Mammary epithelial cell (primary cell): ENCODE data around the gene SLC44A2.
"Not testable (repeated sequence)": the region's sequence is repeated elsewhere in the genome, so short reads cannot be mapped to it uniquely, and the experiment has no call there.

Experiments
- EZH2 ChIP-seq: IDR thresholded peaks from 2 replicates; pipeline ENCODE4 v1.6.1; 2012; ENCODE audit warnings: low read length, inconsistent platforms, borderline replicate concordance
- TF ChIP-seq, protein P1 (sequence below), 2 donors: IDR thresholded peaks in 1 of 2; conservative IDR thresholded peaks in 1 of 2; 2 replicates each; pipeline ENCODE4 v1.5.1; 2011 to 2012; ENCODE audit warnings: inconsistent platforms in 2 of 2, low read length in 2 of 2, mild to moderate bottlenecking in 2 of 2, control low read depth in 1 of 2, low read depth in 1 of 2; ENCODE audit not compliant: insufficient read depth in 1 of 2; ENCODE audit errors: extremely low read depth in 1 of 2

- TF ChIP-seq EZH2: not testable (repeated sequence)
- TF ChIP-seq, protein P1, sequence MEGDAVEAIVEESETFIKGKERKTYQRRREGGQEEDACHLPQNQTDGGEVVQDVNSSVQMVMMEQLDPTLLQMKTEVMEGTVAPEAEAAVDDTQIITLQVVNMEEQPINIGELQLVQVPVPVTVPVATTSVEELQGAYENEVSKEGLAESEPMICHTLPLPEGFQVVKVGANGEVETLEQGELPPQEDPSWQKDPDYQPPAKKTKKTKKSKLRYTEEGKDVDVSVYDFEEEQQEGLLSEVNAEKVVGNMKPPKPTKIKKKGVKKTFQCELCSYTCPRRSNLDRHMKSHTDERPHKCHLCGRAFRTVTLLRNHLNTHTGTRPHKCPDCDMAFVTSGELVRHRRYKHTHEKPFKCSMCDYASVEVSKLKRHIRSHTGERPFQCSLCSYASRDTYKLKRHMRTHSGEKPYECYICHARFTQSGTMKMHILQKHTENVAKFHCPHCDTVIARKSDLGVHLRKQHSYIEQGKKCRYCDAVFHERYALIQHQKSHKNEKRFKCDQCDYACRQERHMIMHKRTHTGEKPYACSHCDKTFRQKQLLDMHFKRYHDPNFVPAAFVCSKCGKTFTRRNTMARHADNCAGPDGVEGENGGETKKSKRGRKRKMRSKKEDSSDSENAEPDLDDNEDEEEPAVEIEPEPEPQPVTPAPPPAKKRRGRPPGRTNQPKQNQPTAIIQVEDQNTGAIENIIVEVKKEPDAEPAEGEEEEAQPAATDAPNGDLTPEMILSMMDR (conservative IDR thresholded peaks at IDR 0.05 in 1 of 2, IDR thresholded peaks at IDR 0.05 in 1 of 2; ENCODE audit: extremely low read depth in 1 of 2, insufficient read depth in 1 of 2, low read depth in 1 of 2, low read length in 2 of 2): not testable (repeated sequence)
Measured at GRCh38 chr19:10663252-10663563, 37.9 kb downstream of the SLC44A2 start.
